Ectodermal cell (in vitro differentiated cells): ENCODE data around the gene CILP2.
A peak's percentile ranks its signal among the peaks of the same experiment; 100 is the strongest.

Experiments
- H3K27ac ChIP-seq: 2 replicates; pipeline ENCODE4 v1.7.0; 2013; ENCODE audit warnings: mild to moderate bottlenecking, low read depth, low read length; ENCODE audit not compliant: insufficient read depth, poor library complexity, severe bottlenecking
- H3K27me3 ChIP-seq: 2 replicates; pipeline ENCODE4 v1.7.0; 2013; ENCODE audit warnings: mild to moderate bottlenecking, low read length; ENCODE audit not compliant: insufficient read depth, control insufficient read depth, poor library complexity, severe bottlenecking
- H3K36me3 ChIP-seq: one replicate; pipeline ENCODE4 v1.7.0; 2013; ENCODE audit warnings: low read length; ENCODE audit not compliant: control insufficient read depth, insufficient read depth
- H3K4me1 ChIP-seq: one replicate; pipeline ENCODE4 v1.7.0; 2013; ENCODE audit warnings: low read length; ENCODE audit not compliant: control insufficient read depth, insufficient read depth
- H3K4me3 ChIP-seq: 2 replicates; pipeline ENCODE4 v1.7.0; 2013; ENCODE audit warnings: low read depth, low read length, control low read depth; ENCODE audit not compliant: insufficient read depth
- H3K9me3 ChIP-seq: 2 replicates; pipeline ENCODE4 v1.7.0; 2013; ENCODE audit warnings: mild to moderate bottlenecking, low read length, moderate library complexity; ENCODE audit not compliant: control insufficient read depth
- WGBS, 2 experiments: methylation state at CpG; one replicate each; pipeline ENCODE4 v1.1.7; 2013; ENCODE audit warnings: missing lambda C conversion rate in 2 of 2; 5-methylcytosine and 5-hydroxymethylcytosine counted together

The CILP2 gene

DNA sequence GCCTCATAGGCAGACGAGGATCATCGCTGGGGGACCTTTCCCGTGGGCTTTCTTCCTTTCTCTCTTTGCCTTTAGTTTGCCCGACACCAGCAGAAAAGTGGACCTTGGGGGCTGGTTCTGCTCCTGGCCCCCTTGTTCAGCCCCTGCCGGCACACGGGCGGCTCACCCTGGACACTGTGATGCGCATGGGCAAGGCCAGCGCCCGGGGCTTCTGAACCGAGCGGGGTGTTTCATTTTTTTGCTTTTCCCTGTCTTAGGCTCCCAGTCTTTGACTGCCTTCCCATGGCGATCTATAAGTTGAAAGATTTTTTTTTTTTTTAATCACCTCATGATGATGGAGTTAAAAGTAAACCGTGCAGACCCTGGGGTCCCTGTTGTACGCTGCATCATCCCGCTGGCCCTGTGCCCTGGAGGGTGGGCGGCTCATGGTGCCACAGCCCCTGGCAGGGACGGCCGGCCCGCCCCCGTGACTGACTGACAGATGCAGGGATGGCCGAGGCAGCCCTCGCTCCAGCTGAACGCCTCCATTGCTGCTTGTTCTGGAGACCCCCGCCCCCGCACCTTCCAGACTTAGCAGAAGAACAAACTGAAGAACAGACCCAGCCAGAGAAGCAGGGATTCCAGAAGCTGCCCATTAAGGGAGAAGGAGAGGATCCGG, 32.3 kb upstream of the CILP2 start:
- Histone ChIP-seq H3K4me3 (no peak overlapping the region), H3K9me3 (no peaks in the 10 kb centered on the region), H3K27ac (no peak overlapping the region), H3K36me3 (peaks cover 24% of the 10 kb centered on the region), H3K27me3 (no peaks in the 10 kb centered on the region), H3K4me1 (no peaks in the 10 kb centered on the region)
- 96% methylated on average over 27 of the region's 27 CpGs for WGBS, 2 experiments

DNA sequence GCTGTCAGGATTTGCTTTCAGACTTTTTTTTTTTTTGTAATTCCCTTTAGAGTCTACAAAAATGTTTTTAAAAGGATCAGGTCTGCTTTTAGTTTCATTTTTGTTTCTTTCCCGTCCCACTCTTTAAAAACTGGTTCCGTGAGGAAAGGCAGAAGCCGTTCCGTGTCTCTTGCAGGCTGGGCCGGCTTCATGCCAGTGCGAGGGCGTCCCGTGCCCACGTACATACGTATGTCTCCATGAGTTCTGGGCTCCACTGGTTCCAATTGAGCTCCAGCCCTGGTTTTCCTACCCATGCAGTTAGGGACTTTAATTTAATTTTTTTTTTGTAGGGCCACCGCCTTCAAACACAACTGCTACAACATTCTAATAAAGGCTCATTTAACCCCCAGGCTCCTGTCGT, 31.5 kb upstream of the CILP2 start:
- WGBS, 2 experiments: 95 to 96% methylated on average over 12 of the region's 12 CpGs
- Histone ChIP-seq H3K27me3 (no peaks in the 10 kb centered on the region), H3K4me3 (no peak overlapping the region), H3K36me3 (peaks cover 18% of the 10 kb centered on the region), H3K9me3 (no peaks in the 10 kb centered on the region), H3K4me1 (no peaks in the 10 kb centered on the region), H3K27ac (no peak overlapping the region)

DNA sequence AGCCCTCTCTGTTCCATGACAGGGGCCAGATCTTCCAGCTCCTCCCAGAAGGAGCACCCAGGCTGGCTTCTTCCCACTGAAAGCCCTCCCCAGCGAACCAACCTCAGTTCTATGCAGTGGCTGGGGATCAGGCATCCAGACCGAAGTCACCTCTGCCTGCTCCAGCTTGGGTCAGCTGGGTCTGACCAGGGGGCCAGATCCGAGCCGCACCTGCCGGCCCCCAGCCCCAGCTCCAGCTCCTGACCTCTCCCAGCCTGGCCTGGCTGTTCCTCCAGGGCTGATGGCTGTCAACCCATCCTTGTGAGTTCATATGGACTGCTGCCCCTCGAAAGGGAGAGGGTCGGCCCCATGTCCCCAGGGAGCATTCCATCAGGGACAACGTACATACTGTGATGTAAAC, 30.7 kb upstream of the CILP2 start:
- no peaks in the 10 kb centered on the region for H3K27me3 ChIP-seq
- H3K9me3 ChIP-seq: no peaks in the 10 kb centered on the region
- WGBS, 2 experiments: 91 to 94% methylated on average over 8 of the region's 8 CpGs
- no peak overlapping the region for H3K4me3 ChIP-seq
- H3K4me1 ChIP-seq: no peaks in the 10 kb centered on the region
- H3K36me3 ChIP-seq: peaks cover 18% of the 10 kb centered on the region
- no peak overlapping the region for H3K27ac ChIP-seq

DNA sequence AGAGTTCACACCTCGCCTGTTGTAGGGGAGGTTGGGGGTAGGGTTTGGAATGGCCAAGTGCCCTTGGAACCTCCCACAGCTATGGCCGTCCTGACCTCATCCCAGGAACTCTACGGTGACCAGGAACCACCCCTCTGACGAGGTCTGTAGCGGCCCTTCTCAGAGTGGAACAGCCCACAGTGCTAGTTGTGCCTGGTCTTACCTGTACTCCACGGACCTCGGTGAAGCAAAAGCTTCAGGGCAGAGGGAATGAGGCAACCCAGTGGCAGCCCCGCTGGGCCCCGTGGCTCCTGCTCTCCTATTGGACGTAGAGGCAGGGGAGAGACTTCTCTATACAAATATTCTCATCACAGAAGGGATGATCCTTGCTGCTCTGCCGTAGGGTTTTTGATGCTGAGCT, 29.8 kb upstream of the CILP2 start:
- 92 to 94% methylated on average over 11 of the region's 11 CpGs for WGBS, 2 experiments
- no peak overlapping the region for H3K4me3 ChIP-seq
- no peaks in the 10 kb centered on the region for H3K4me1 ChIP-seq
- H3K9me3 ChIP-seq: no peaks in the 10 kb centered on the region
- peaks cover 15% of the 10 kb centered on the region for H3K36me3 ChIP-seq
- no peaks in the 10 kb centered on the region for H3K27me3 ChIP-seq
- H3K27ac ChIP-seq: no peak overlapping the region

DNA sequence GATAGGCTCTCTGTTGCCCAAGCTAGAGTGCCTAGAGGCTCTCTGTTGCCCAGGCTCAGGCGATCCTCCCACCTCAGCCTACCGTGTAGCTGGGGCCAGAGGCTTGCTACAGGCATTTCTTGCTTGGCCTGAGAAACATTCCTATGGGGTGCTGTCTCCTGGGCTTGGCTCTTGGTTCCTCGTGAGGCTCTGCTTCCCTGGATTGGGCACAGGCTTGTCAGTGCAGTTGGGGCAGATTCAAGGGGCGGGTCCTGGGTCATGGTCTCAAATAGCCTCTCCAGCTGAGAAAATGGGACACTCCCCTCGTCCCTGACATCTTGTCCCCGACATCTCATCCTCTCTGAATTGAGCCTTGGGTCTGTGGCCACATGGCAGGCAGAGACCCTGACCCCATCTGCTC, 27.6 kb upstream of the CILP2 start:
- H3K27ac ChIP-seq: no peak overlapping the region
- no peak overlapping the region for H3K4me3 ChIP-seq
- no peaks in the 10 kb centered on the region for H3K27me3 ChIP-seq
- H3K4me1 ChIP-seq: no peaks in the 10 kb centered on the region
- no peaks in the 10 kb centered on the region for H3K9me3 ChIP-seq
- WGBS, 2 experiments: 60 to 62% methylated on average over 6 of the region's 6 CpGs
- peaks cover 13% of the 10 kb centered on the region for H3K36me3 ChIP-seq

DNA sequence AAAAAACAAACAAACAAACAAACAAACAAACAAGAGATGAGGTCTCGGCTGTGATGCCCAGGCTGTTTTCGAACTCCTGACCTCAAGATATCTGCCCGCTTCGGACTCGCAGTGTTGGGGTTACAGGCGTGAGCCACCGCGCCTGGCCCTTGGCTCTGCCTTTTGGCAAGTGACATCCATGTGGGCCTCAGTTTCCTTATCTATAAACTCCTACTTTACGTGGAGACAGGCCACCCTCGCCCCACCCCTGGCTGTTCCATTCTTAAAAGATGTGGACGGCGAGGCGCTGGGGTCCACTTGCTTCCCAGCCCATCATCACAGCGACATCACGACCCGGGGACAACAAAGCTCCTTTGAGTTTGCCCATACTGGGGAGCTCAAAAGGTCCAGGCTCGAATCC, 24.4 kb upstream of the CILP2 start:
- H3K36me3 ChIP-seq: no peaks in the 10 kb centered on the region
- 95 to 97% methylated on average over 17 of the region's 17 CpGs for WGBS, 2 experiments
- H3K9me3 ChIP-seq: no peaks in the 10 kb centered on the region
- H3K27ac ChIP-seq: no peak overlapping the region
- H3K27me3 ChIP-seq: no peaks in the 10 kb centered on the region
- H3K4me1 ChIP-seq: peaks cover 3% of the 10 kb centered on the region
- H3K4me3 ChIP-seq: no peak overlapping the region

DNA sequence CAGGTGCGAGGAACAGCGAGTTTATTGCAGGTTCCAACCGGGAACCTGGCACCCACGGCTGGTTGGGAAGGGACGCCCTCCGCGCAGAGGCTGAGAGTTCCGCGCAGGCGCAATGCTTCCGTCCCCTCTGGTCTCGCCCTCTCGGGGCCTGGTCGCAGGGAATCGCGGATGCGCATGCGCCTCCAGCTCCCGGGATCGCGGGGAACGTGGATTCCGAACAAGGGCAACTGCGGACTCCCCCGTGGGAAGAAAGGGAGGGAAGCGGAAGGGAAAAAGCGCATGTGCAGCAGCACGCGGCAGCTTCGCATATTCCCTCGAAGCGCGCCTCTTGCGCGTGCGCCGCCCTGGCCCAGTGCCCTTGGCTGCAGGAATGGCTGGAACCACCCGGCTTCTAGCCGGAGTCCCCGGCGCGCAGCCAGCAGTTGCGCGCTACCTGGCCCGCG, 23.8 kb upstream of the CILP2 start:
- Histone ChIP-seq H3K4me1 (peaks cover 3% of the 10 kb centered on the region), H3K27ac (no peak overlapping the region), H3K4me3 (no peak overlapping the region), H3K36me3 (no peaks in the 10 kb centered on the region), H3K9me3 (no peaks in the 10 kb centered on the region), H3K27me3 (no peaks in the 10 kb centered on the region)
- 96 to 97% methylated on average over 46 of the region's 46 CpGs for WGBS, 2 experiments

DNA sequence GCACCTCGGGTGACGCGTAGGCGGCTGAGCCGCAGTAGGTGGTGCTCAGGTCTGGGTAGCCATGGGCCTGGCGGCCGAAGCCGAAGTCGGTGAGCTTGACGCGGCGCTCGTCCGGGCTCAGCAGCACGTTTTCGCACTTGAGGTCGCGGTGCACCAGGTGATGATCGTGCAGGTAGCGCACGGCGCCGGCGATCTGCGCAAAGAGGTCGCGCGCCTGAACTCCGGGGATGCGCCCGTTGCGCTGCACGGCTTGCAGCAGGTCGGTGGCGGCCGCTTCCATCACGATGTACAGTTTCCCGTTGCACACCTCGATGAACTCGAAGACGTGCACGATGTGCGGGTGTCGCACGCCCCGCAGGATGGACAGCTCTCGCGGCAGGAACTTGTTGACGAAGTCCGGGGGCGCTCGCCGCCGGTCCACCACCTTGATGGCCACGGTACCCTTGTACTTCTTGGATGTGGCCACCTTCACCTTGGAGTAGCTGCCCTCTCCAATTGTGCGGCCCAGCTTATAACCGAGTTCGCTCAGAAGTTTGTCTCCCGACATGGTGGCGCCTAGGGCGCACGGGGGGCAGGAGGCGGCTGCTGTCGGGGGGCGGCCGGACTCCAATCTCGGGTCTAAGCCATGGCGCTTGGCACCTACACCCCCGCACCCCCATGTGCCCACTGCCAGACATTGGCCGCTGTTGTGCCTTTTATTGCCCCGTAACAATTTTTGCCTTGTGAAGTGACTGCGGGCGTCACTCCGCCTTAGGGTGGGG, 23.0 kb upstream of the CILP2 start, which contains the start of gene TSSK6:
TSS of gene TSSK6 (minus strand) at position 668 of the 761 bp plus-strand sequence. CDS start at position 547, 121 bp downstream.
- Histone ChIP-seq H3K27me3 (no peaks in the 10 kb centered on the region), H3K4me3 (peak within 1 kb of the TSS; percentile 91), H3K9me3 (no peaks in the 10 kb centered on the region), H3K27ac (no peak within 1 kb of the TSS), H3K36me3 (no peaks in the 10 kb centered on the region), H3K4me1 (peaks cover 3% of the 10 kb centered on the region)
- WGBS, 2 experiments: 96% methylated on average over 74 of the region's 74 CpGs

DNA sequence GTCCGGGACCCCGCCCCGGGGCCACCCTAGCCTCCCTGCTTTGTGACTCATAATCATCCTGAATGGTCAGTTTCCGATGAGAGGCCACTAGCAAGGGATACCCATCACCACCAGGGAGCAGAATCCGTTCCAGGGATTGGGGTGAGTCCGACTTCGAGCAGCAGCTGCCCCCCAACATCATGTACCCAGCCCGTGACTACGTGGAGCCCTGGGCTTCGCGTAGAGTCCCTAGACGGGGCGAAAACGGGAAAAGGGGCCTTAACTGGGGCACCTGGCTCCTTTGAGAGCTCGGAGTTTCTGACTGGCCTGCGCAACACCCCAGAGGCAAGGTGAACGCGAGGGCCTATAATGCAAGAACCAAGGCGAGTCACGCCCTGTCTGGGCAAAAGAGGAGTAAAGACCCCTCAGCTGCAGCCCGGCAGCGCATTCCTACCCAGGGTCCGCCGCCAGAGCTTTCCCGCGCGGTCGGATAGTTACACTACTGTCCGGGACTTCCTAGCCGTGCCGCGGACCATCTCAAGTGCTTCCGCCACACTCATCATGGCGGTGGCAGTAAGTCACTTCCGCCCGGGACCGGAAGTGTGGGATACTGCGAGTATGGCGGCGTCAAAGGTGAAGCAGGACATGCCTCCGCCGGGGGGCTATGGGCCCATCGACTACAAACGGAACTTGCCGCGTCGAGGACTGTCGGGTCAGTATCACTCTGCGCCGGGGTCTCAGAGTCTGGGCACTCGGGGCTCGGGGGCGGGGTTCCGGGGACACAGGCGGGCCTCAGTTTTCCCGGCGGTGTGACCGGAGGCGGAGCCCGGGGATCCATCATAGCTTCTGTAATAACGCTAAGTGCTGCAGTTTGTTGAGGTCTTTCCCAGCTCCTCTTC, 22.2 kb upstream of the CILP2 start, which contains the start of gene NDUFA13:
TSS of gene NDUFA13 (plus strand) at position 584 of the 878 bp plus-strand sequence. CDS start at position 598, 14 bp downstream.
- Histone ChIP-seq H3K27me3 (no peaks in the 10 kb centered on the region), H3K36me3 (no peaks in the 10 kb centered on the region), H3K27ac (no peak within 1 kb of the TSS), H3K4me3 (peak within 1 kb of the TSS; percentile 91), H3K9me3 (no peaks in the 10 kb centered on the region), H3K4me1 (peaks cover 3% of the 10 kb centered on the region)
- whole genome bisulfite sequencing, 2 experiments: 10 to 11% methylated on average over 61 of the region's 61 CpGs

DNA sequence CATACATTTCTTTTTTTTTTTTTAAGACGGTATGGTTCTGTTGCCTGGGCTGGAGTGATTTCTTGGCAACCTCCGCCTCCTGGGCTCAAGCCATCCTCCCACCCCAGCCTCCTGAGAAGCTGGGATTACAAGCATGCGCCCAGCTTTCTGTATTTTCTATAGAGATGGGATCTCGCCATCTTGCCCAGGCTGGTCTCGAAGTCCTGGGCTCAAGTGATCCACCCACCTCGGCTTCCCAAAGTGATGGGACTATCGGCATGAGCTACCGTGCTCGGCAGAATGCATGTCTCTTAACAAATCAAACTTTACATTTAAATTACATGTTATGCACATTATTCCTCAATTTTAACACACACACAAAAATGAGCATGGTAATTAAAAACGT, 20.8 kb upstream of the CILP2 start:
- peaks cover 3% of the 10 kb centered on the region for H3K4me1 ChIP-seq
- no peaks in the 10 kb centered on the region for H3K9me3 ChIP-seq
- 93 to 94% methylated on average over 10 of the region's 10 CpGs for WGBS, 2 experiments
- H3K27ac ChIP-seq: no peak overlapping the region
- peak overlapping the region; percentile 14 for H3K4me3 ChIP-seq
- H3K27me3 ChIP-seq: no peaks in the 10 kb centered on the region
- H3K36me3 ChIP-seq: no peaks in the 10 kb centered on the region
